CD4-positive, alpha-beta T cell treated with Interleukin-2 at 100 ng/mL for 4 hours (primary cell): ENCODE measurements around the gene TPCN2.
"Not testable (repeated sequence)": the region's sequence is repeated elsewhere in the genome, so short reads cannot be mapped to it uniquely, and the experiment has no call there.

Source experiments
- DNase-seq: peaks from one replicate; pipeline ENCODE4 v3.0.0-alpha.2; 2020; ENCODE audit warnings: low spot score

The TPCN2 gene

GRCh38 chr11:69076129-69076791 is 27.5 kb downstream of the TPCN2 start:
- no peak for DNase-seq

- not testable (repeated sequence) for DNase-seq
Observed at GRCh38 chr11:69076977-69077376, 28.2 kb downstream of the TPCN2 start.

GRCh38 chr11:69078508-69078907 is 29.8 kb downstream of the TPCN2 start:
- DNase-seq = no peak

GRCh38 chr11:69078930-69079605 is 30.3 kb downstream of the TPCN2 start:
- no peak for DNase-seq

- DNase-seq = no peak
Observed at GRCh38 chr11:69079661-69080256, 31.0 kb downstream of the TPCN2 start.

GRCh38 chr11:69080257-69080995 is 31.7 kb downstream of the TPCN2 start:
- peak; percentile 36 for DNase-seq

- DNase-seq = no peak
Observed at GRCh38 chr11:69081180-69081579, 32.4 kb downstream of the TPCN2 start.

GRCh38 chr11:69083531-69084247 is 35.0 kb downstream of the TPCN2 start:
- no peak for DNase-seq

- no peak for DNase-seq
Observed at GRCh38 chr11:69084371-69084770, 35.6 kb downstream of the TPCN2 start.

GRCh38 chr11:69085490-69086095 is 36.9 kb downstream of the TPCN2 start:
- no peak for DNase-seq

GRCh38 chr11:69086152-69087132 is 37.7 kb downstream of the TPCN2 start:
- no peak for DNase-seq

- no peak for DNase-seq
Observed at GRCh38 chr11:69087133-69087524, 38.4 kb downstream of the TPCN2 start.

GRCh38 chr11:69087811-69088210 is 39.1 kb downstream of the TPCN2 start:
- DNase-seq = no peak

GRCh38 chr11:69088676-69089146 is 40.0 kb downstream of the TPCN2 start:
- peak; percentile 61 for DNase-seq

GRCh38 chr11:69089258-69089657 is 40.5 kb downstream of the TPCN2 start:
- DNase-seq = no peak

GRCh38 chr11:69091638-69092165 is 43.0 kb downstream of the TPCN2 start:
- DNase-seq = no peak

GRCh38 chr11:69092263-69092662 is 43.5 kb downstream of the TPCN2 start:
- DNase-seq = no peak

- no peak for DNase-seq
Observed at GRCh38 chr11:69093106-69093505, 44.4 kb downstream of the TPCN2 start.

- DNase-seq = no peak
Observed at GRCh38 chr11:69094111-69094914, 45.6 kb downstream of the TPCN2 start.
